ENCODE data around the gene FAM174A.
"Not testable (repeated sequence)": the region's sequence is repeated elsewhere in the genome, so short reads cannot be mapped to it uniquely, and the experiment has no call there.

Gene FAM174A

GRCh38 chr5:100598446-100598845, 63.3 kb downstream of the FAM174A start:
- no peak overlapping the region for H3K4me3 ChIP-seq (ENCODE audit: low read depth, low read length)
- no peaks in the 10 kb centered on the region for H3K9me3 ChIP-seq
- H3K27me3 ChIP-seq = no peaks in the 10 kb centered on the region
- no peaks in the 10 kb centered on the region for H3K36me3 ChIP-seq
- H3K4me1 ChIP-seq = no peaks in the 10 kb centered on the region
- no peak for DNase-seq
- TF ChIP-seq CTCF (IDR thresholded peaks at IDR 0.05; ENCODE audit: low read depth, low read length) = no peak

DNA sequence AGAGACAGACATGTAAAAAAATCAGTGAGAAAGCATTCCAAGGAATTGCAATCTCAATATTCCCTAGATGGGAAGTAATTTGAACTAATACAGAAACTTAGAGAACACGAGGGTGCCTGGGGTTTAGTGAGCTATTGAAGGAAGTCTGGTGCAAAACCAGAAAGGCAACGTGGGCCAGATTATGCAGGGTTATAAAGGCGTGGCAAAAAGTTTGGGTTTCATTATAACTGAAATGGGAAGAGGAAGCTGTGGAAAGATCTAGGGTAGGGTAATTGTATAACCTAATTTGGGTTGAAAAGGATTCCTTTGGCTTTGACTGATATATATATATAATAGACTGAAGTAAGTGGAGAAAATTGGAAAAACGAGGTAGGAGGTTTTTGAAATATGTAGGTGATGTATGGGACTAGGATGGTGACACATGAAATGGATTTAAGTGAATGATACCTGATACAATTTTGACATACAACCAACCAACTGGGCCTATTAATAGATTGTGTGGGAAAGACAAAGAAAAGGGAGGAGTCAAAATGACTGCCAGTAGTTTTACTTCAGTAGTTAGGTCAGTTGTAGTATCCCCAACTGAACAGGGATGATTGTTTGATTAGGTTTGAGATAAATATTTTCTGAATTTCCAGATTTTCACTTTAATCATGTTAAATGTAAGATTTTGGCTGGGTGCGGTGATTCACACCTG, 65.3 kb downstream of the FAM174A start:
- no peaks in the 10 kb centered on the region for H3K36me3 ChIP-seq
- no peak for DNase-seq
- no peak for TF ChIP-seq CTCF (IDR thresholded peaks at IDR 0.05; ENCODE audit: low read depth, low read length)
- no peaks in the 10 kb centered on the region for H3K4me1 ChIP-seq
- H3K4me3 ChIP-seq (ENCODE audit: low read depth, low read length) = no peak overlapping the region
- no peaks in the 10 kb centered on the region for H3K27me3 ChIP-seq
- H3K9me3 ChIP-seq = no peaks in the 10 kb centered on the region

DNA sequence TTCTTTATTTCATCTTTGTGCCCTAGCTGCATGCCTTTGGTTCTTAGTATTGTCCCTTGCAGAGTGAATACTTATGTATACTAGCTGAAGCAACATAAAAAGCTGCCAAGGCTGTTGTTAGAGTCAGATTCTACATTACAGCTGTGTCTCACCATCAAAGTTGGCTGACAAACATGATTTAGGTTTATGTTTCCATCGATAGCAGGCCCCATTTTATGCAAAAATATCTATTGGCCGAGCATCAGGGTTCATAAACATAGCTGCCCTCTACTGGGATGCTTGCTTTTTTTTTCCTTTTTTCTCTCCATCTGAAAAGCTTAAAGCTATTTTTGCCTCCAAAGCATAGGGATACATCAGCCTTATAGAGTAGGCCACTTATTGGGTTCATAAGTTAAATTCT, 68.0 kb downstream of the FAM174A start:
- Histone ChIP-seq H3K36me3 (no peaks in the 10 kb centered on the region), H3K4me3 (ENCODE audit: low read depth, low read length) (no peak overlapping the region), H3K27me3 (no peaks in the 10 kb centered on the region), H3K9me3 (no peaks in the 10 kb centered on the region), H3K4me1 (no peaks in the 10 kb centered on the region)
- DNase-seq = no peak
- no peak for TF ChIP-seq CTCF (IDR thresholded peaks at IDR 0.05; ENCODE audit: low read depth, low read length)

GRCh38 chr5:100604021-100604420, 68.8 kb downstream of the FAM174A start:
- H3K27me3 ChIP-seq; DNase-seq; H3K36me3 ChIP-seq; H3K4me3 ChIP-seq (ENCODE audit: low read depth, low read length); H3K9me3 ChIP-seq; H3K4me1 ChIP-seq: not testable (repeated sequence)

DNA sequence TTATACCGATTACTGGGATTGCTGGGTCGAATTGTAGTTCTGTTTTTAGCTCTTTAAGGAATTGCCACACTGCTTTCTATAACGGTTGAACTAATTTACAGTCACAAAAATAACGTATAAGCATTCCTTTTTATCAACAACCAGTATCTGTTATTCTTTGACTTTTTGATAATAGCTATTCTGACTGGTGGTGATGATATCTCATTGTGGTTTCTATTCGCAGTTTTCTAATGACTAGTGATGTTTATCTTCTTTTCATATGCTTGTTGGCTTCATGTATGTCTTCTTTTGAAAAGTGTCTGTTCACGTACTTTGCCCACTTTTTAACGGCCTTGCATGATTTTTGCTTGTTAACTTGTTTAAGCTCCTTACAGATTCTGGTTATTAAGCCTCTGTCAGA, 74.4 kb downstream of the FAM174A start:
- no peaks in the 10 kb centered on the region for H3K27me3 ChIP-seq
- H3K36me3 ChIP-seq = no peaks in the 10 kb centered on the region
- no peak for TF ChIP-seq CTCF (IDR thresholded peaks at IDR 0.05; ENCODE audit: low read depth, low read length)
- no peak overlapping the region for H3K4me3 ChIP-seq (ENCODE audit: low read depth, low read length)
- H3K9me3 ChIP-seq = no peaks in the 10 kb centered on the region
- no peaks in the 10 kb centered on the region for H3K4me1 ChIP-seq
- DNase-seq = no peak

- Histone ChIP-seq H3K9me3 (no peaks in the 10 kb centered on the region), H3K4me1 (no peaks in the 10 kb centered on the region), H3K27me3 (no peaks in the 10 kb centered on the region), H3K36me3 (no peaks in the 10 kb centered on the region), H3K4me3 (ENCODE audit: low read depth, low read length) (no peak overlapping the region)
- DNase-seq = no peak
- no peak for TF ChIP-seq CTCF (IDR thresholded peaks at IDR 0.05; ENCODE audit: low read depth, low read length)
Measured at GRCh38 chr5:100614308-100614707, 79.1 kb downstream of the FAM174A start.

Measured in BE2C (cell line).